Measurements from ENCODE around the gene BIK.

DNA sequence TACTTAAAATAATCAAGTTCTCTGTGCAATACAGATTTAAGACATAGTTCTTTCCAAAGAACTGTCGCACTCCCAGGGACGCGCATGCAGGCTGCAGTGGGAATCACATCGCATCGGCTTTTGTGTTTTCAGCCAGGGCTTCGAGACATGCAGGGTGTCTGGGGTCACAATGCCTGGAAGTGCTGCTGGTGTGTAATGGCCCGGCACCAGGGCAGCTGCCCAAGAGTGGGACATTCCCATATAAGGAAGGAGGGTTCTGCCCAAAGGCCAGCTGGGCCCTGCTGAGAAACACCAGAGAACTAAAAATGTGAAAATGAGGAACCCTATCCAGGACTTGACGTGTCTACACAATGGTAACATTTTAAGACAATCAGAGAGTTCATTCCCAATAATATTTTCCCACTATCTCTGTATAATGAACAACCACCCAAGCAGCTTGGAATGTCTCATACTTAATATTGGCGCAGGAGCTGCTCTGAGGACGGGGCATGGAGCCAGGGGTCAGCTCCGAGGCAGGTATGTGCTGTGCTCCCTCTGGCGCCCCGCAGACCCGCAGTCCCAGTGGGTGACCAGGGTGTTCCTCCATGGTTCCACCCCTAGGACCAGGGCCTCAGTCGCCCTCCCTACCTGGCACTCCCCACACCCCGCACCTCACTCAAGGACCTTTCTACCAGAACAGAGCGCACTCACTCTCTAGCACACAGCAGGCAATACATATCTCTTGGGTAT is 21.4 kb downstream of the BIK start:
- TF ChIP-seq, protein P1, sequence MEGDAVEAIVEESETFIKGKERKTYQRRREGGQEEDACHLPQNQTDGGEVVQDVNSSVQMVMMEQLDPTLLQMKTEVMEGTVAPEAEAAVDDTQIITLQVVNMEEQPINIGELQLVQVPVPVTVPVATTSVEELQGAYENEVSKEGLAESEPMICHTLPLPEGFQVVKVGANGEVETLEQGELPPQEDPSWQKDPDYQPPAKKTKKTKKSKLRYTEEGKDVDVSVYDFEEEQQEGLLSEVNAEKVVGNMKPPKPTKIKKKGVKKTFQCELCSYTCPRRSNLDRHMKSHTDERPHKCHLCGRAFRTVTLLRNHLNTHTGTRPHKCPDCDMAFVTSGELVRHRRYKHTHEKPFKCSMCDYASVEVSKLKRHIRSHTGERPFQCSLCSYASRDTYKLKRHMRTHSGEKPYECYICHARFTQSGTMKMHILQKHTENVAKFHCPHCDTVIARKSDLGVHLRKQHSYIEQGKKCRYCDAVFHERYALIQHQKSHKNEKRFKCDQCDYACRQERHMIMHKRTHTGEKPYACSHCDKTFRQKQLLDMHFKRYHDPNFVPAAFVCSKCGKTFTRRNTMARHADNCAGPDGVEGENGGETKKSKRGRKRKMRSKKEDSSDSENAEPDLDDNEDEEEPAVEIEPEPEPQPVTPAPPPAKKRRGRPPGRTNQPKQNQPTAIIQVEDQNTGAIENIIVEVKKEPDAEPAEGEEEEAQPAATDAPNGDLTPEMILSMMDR (IDR thresholded peaks at IDR 0.05): no peak
- no peak for TF ChIP-seq POLR2A (IDR thresholded peaks at IDR 0.05)
